A673 (cell line): Measurements from ENCODE around the gene CA5A.

Experiments used
- CTCF ChIP-seq: fragments of 300-800, 200-600 bp; sonication (generic); conservative IDR thresholded peaks from 2 replicates; pipeline ENCODE4 v1.5.1; 2017; ENCODE audit warnings: low read depth, mild to moderate bottlenecking, antibody characterized with exemption, low read length, moderate library complexity, mixed read lengths
- EZH2 ChIP-seq: fragments of 200-600 bp; sonication (generic); IDR thresholded peaks from 2 replicates; pipeline ENCODE4 v1.6.1; 2017; ENCODE audit warnings: borderline replicate concordance, low read depth, mild to moderate bottlenecking, mixed read lengths, antibody characterized with exemption, low read length; ENCODE audit not compliant: poor library complexity, severe bottlenecking

- TF ChIP-seq CTCF (no peak), EZH2 (no peak)
Measured at GRCh38 chr16:87942680-87943079, 6.4 kb upstream of the CA5A start.
